ENCODE data around the gene TMEM150C.

Gene TMEM150C

DNA sequence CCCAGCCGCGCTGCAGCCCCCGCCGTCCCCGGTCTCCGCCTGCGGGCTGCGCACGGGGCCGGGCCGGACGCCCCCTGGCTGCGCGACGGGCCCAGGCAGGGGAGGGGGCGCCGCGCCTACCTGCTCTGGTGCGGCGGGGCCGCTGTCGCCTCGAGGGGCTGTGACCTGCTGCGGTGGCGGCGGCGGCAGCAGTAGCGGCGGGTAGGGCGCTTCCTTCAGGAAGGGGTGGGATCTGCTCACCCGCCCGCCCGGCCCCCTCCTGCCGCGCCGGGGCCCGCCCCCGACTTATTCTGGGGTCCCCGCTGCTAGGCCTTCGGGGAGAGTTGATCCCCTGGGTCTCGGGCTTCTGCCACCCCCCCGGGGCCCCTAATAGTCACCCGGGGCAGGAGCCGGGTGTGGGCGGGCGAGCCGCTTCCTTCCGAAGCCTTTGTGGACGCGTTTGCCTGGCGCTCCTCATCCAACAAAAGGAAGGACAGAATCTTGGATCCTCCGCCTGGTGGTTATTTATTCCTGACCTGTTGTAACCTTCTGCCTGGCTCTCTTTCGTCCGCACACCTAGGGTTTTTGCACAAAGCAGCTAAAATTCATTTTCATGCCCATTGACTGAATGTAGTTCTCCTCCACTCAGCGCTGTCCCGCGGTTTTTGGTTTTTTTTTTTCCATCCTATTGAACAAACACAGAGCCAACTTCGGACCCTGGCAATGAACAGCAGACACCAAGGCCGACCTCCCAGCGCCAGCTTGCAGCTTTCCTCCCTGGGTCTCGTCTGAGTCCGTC is at the start of gene TMEM150C:
Gene TMEM150C (minus strand): TSS at position 203 of the 778 bp plus-strand sequence. CDS start 57,331 bp downstream, outside the sequence.
- Histone ChIP-seq H3K4me3 (ENCODE audit: low read depth in 1 of 2, low read length in 2 of 2) (peak within 1 kb of the TSS; percentile 55 to 65), H3K36me3 (ENCODE audit: control insufficient read depth in 1 of 2, insufficient read depth in 2 of 2, low read length in 2 of 2) (no peaks in the 10 kb centered on the region), H3K9me3 (ENCODE audit: control insufficient read depth in 1 of 2, low read length in 2 of 2) (no peaks in the 10 kb centered on the region), H3K4me1 (ENCODE audit: control insufficient read depth in 1 of 2, insufficient read depth in 2 of 2, low read length in 2 of 2) (peaks cover 0 to 4% of the 10 kb centered on the region in 2 donors), H3K27ac (ENCODE audit: low read length) (no peak within 1 kb of the TSS), H3K27me3 (ENCODE audit: low read depth, low read length) (no peaks in the 10 kb centered on the region)

DNA sequence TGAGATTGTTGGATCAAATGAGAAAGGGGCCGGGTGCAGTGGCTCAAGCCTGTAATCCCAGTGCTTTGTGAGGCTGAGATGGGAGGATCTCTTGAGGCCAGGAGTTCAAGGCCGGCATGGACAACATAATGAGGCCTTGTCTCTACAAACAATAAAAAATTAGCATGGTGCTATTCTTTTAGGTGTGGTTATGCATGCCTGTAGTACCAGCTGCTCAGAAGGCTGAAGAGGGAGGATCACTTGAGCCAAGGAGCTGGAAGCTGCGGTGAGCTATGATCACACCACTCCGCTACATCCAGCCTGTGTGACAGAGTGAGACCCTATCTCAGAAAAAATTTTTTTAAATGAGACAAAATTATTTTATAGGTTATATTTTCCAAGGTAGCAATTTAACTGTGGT is 49.7 kb upstream of the TMEM150C start:
- no peaks in the 10 kb centered on the region for H3K27me3 ChIP-seq (ENCODE audit: low read depth, low read length)
- no peaks in the 10 kb centered on the region for H3K9me3 ChIP-seq (ENCODE audit: control insufficient read depth in 1 of 2, low read length in 2 of 2)
- no peaks in the 10 kb centered on the region for H3K36me3 ChIP-seq (ENCODE audit: control insufficient read depth in 1 of 2, insufficient read depth in 2 of 2, low read length in 2 of 2)
- no peaks in the 10 kb centered on the region for H3K4me1 ChIP-seq (ENCODE audit: control insufficient read depth in 1 of 2, insufficient read depth in 2 of 2, low read length in 2 of 2)
- H3K27ac ChIP-seq (ENCODE audit: low read length), result no peak overlapping the region
- no peak overlapping the region for H3K4me3 ChIP-seq (ENCODE audit: low read depth in 1 of 2, low read length in 2 of 2)

GRCh38 chr4:82610041-82610440 is 48.3 kb upstream of the TMEM150C start:
- no peak overlapping the region for H3K27ac ChIP-seq (ENCODE audit: low read length)
- H3K36me3 ChIP-seq (ENCODE audit: control insufficient read depth in 1 of 2, insufficient read depth in 2 of 2, low read length in 2 of 2), result no peaks in the 10 kb centered on the region
- H3K9me3 ChIP-seq (ENCODE audit: control insufficient read depth in 1 of 2, low read length in 2 of 2), result no peaks in the 10 kb centered on the region
- H3K4me1 ChIP-seq (ENCODE audit: control insufficient read depth in 1 of 2, insufficient read depth in 2 of 2, low read length in 2 of 2), result no peaks in the 10 kb centered on the region
- no peak overlapping the region for H3K4me3 ChIP-seq (ENCODE audit: low read depth in 1 of 2, low read length in 2 of 2)
- H3K27me3 ChIP-seq (ENCODE audit: low read depth, low read length), result no peaks in the 10 kb centered on the region

GRCh38 chr4:82606622-82607021 is 44.8 kb upstream of the TMEM150C start:
- no peak overlapping the region for H3K27ac ChIP-seq (ENCODE audit: low read length)
- H3K9me3 ChIP-seq (ENCODE audit: control insufficient read depth in 1 of 2, low read length in 2 of 2), result no peaks in the 10 kb centered on the region
- H3K27me3 ChIP-seq (ENCODE audit: low read depth, low read length), result no peaks in the 10 kb centered on the region
- no peaks in the 10 kb centered on the region for H3K4me1 ChIP-seq (ENCODE audit: control insufficient read depth in 1 of 2, insufficient read depth in 2 of 2, low read length in 2 of 2)
- H3K36me3 ChIP-seq (ENCODE audit: control insufficient read depth in 1 of 2, insufficient read depth in 2 of 2, low read length in 2 of 2), result no peaks in the 10 kb centered on the region
- no peak overlapping the region for H3K4me3 ChIP-seq (ENCODE audit: low read depth in 1 of 2, low read length in 2 of 2)

GRCh38 chr4:82604522-82604921 is 42.7 kb upstream of the TMEM150C start:
- no peaks in the 10 kb centered on the region for H3K27me3 ChIP-seq (ENCODE audit: low read depth, low read length)
- H3K9me3 ChIP-seq (ENCODE audit: control insufficient read depth in 1 of 2, low read length in 2 of 2), result no peaks in the 10 kb centered on the region
- H3K36me3 ChIP-seq (ENCODE audit: control insufficient read depth in 1 of 2, insufficient read depth in 2 of 2, low read length in 2 of 2), result no peaks in the 10 kb centered on the region
- no peaks in the 10 kb centered on the region for H3K4me1 ChIP-seq (ENCODE audit: control insufficient read depth in 1 of 2, insufficient read depth in 2 of 2, low read length in 2 of 2)
- no peak overlapping the region for H3K4me3 ChIP-seq (ENCODE audit: low read depth in 1 of 2, low read length in 2 of 2)
- no peak overlapping the region for H3K27ac ChIP-seq (ENCODE audit: low read length)

DNA sequence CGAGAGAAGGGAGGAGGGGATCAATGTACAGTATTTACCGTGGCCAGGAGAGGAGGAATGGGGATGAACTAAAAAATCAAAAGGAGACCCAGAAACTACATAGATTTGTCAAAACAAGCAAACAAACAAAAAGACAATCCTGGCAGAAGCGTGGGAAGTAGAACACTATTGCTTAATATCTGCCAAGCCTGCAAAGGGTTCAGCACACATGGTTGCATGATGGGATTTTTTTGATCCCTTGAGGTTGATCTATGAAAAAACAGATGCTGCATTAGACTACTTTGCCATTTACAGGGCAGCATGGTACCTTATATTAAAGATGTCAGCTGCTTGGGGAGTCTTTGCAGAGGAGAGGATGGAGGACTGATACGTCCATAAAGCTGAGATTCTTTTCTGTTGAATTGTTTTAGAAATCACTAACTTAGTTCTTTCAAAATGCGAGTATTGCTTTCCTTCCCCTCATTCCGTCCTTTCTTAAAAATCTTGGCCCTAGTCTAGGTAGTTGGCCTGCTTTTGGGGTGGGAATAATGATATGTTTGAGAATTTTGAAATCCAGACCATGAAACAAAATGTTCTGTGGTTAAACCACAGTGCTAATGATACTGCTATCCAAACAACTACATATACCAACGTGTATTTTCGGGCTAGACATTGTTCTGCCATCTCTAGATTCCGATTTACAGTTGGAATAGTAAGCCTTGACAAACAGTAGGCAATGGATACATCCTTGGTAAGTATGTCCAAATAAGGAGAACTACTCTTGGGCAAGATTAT is 39.6 kb upstream of the TMEM150C start:
- H3K27me3 ChIP-seq (ENCODE audit: low read depth, low read length), result no peaks in the 10 kb centered on the region
- no peaks in the 10 kb centered on the region for H3K9me3 ChIP-seq (ENCODE audit: control insufficient read depth in 1 of 2, low read length in 2 of 2)
- no peaks in the 10 kb centered on the region for H3K36me3 ChIP-seq (ENCODE audit: control insufficient read depth in 1 of 2, insufficient read depth in 2 of 2, low read length in 2 of 2)
- no peaks in the 10 kb centered on the region for H3K4me1 ChIP-seq (ENCODE audit: control insufficient read depth in 1 of 2, insufficient read depth in 2 of 2, low read length in 2 of 2)
- H3K4me3 ChIP-seq (ENCODE audit: low read depth in 1 of 2, low read length in 2 of 2), result no peak overlapping the region
- H3K27ac ChIP-seq (ENCODE audit: low read length), result no peak overlapping the region

DNA sequence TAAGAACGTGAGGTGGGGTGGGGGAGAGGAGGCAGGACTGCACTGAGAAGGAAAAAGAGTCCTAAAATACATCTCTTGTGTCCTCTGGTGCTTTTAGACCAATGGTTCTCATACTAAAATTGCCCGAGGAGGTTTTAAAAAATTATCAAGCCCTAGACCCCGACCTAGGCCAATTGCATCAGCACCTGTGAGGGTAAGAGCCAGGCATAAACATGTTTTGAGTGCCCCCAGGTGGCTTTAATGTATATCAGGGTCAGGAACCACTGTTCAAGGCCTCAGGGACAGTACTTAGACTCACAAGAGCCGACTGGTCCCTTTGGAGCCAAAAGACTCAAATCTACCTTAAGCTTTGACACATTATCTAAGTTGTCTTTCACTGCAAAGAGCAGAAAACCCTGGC is 37.5 kb upstream of the TMEM150C start:
- no peaks in the 10 kb centered on the region for H3K36me3 ChIP-seq (ENCODE audit: control insufficient read depth in 1 of 2, insufficient read depth in 2 of 2, low read length in 2 of 2)
- no peaks in the 10 kb centered on the region for H3K4me1 ChIP-seq (ENCODE audit: control insufficient read depth in 1 of 2, insufficient read depth in 2 of 2, low read length in 2 of 2)
- H3K27ac ChIP-seq (ENCODE audit: low read length), result no peak overlapping the region
- H3K27me3 ChIP-seq (ENCODE audit: low read depth, low read length), result no peaks in the 10 kb centered on the region
- H3K9me3 ChIP-seq (ENCODE audit: control insufficient read depth in 1 of 2, low read length in 2 of 2), result no peaks in the 10 kb centered on the region
- H3K4me3 ChIP-seq (ENCODE audit: low read depth in 1 of 2, low read length in 2 of 2), result no peak overlapping the region

DNA sequence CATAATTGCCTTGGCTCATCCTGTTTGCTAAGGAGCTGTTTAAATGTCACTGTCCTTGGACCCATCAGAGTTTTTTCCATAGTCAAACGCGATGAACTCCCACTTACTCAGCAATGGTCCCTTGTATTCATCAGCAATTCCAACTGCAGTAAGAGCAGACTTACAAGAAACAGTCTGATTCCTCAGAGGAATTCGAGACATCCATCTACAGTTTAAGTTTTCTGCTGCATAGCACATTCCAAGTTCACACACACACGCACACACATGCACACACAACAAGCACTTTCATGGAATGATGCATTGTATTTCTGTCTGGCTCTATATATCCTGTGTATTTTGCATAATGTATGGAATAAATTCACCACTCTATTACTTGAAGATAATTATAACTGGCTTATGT is 32.7 kb upstream of the TMEM150C start:
- Histone ChIP-seq H3K4me1 (ENCODE audit: control insufficient read depth in 1 of 2, insufficient read depth in 2 of 2, low read length in 2 of 2) (no peaks in the 10 kb centered on the region), H3K27me3 (ENCODE audit: low read depth, low read length) (no peaks in the 10 kb centered on the region), H3K27ac (ENCODE audit: low read length) (no peak overlapping the region), H3K36me3 (ENCODE audit: control insufficient read depth in 1 of 2, insufficient read depth in 2 of 2, low read length in 2 of 2) (no peaks in the 10 kb centered on the region), H3K9me3 (ENCODE audit: control insufficient read depth in 1 of 2, low read length in 2 of 2) (no peaks in the 10 kb centered on the region), H3K4me3 (ENCODE audit: low read depth in 1 of 2, low read length in 2 of 2) (no peak overlapping the region)

DNA sequence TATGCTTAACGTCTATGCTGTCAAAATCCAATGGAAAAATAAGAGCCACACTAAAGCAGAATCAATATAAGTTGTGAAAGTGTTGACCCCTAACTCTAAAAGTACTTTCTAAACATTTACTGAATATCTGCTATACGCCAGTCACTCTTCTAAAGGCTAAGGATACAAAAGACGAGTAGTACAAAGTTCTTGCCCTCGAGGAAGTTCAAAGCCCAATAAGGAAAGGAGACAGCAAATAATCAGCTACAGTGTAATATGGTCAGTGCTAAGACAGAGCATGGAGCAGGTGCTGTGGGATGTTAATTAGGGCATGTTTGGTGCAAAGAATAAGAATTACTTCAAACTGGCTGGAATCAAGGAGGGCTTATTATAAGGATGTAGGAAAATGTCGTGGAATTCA is 31.6 kb upstream of the TMEM150C start:
- Histone ChIP-seq H3K4me3 (ENCODE audit: low read depth in 1 of 2, low read length in 2 of 2) (no peak overlapping the region), H3K27ac (ENCODE audit: low read length) (no peak overlapping the region), H3K27me3 (ENCODE audit: low read depth, low read length) (no peaks in the 10 kb centered on the region), H3K4me1 (ENCODE audit: control insufficient read depth in 1 of 2, insufficient read depth in 2 of 2, low read length in 2 of 2) (no peaks in the 10 kb centered on the region), H3K9me3 (ENCODE audit: control insufficient read depth in 1 of 2, low read length in 2 of 2) (no peaks in the 10 kb centered on the region), H3K36me3 (ENCODE audit: control insufficient read depth in 1 of 2, insufficient read depth in 2 of 2, low read length in 2 of 2) (no peaks in the 10 kb centered on the region)

DNA sequence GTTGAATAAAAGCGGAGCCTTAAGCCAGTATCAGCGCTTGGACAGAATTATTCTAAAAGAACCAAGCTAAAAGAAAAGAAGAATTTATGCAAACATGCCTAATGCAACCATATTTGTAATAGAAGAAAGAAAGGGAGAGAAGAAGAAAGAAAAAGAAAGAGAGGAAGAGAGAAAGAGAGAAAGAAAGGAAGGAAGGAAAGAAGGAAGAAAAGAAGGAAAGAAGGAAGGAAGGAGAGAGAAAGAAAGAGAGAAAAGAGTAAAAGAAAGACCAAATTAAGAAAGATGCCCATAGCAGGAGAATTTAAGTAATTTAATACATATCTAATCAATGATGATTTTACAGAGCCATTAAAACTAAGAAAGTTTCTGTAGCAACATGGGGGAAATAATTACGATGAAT is 30.9 kb upstream of the TMEM150C start:
- no peaks in the 10 kb centered on the region for H3K9me3 ChIP-seq (ENCODE audit: control insufficient read depth in 1 of 2, low read length in 2 of 2)
- no peaks in the 10 kb centered on the region for H3K27me3 ChIP-seq (ENCODE audit: low read depth, low read length)
- no peaks in the 10 kb centered on the region for H3K4me1 ChIP-seq (ENCODE audit: control insufficient read depth in 1 of 2, insufficient read depth in 2 of 2, low read length in 2 of 2)
- no peaks in the 10 kb centered on the region for H3K36me3 ChIP-seq (ENCODE audit: control insufficient read depth in 1 of 2, insufficient read depth in 2 of 2, low read length in 2 of 2)
- no peak overlapping the region for H3K4me3 ChIP-seq (ENCODE audit: low read depth in 1 of 2, low read length in 2 of 2)
- H3K27ac ChIP-seq (ENCODE audit: low read length), result no peak overlapping the region

DNA sequence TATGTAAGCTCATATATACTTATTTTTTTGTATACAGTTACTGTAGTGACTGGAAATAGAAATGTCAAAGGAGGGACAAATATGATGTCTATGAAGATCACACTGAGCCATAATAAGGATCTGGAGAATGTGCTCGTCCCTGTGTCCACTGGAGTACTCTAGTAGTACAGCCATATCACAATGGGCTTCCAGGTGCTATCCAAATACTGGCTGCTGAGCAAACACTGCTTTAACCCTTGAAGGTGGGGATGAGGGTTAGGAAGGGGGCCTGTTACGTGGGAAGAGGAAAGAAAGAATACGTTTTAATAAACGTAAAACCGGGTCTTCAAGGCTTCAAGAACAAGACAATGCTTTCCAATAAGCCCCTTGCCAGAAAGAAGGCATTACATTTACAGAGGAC is 29.8 kb upstream of the TMEM150C start:
- Histone ChIP-seq H3K36me3 (ENCODE audit: control insufficient read depth in 1 of 2, insufficient read depth in 2 of 2, low read length in 2 of 2) (no peaks in the 10 kb centered on the region), H3K27me3 (ENCODE audit: low read depth, low read length) (no peaks in the 10 kb centered on the region), H3K4me1 (ENCODE audit: control insufficient read depth in 1 of 2, insufficient read depth in 2 of 2, low read length in 2 of 2) (no peaks in the 10 kb centered on the region), H3K9me3 (ENCODE audit: control insufficient read depth in 1 of 2, low read length in 2 of 2) (no peaks in the 10 kb centered on the region), H3K4me3 (ENCODE audit: low read depth in 1 of 2, low read length in 2 of 2) (no peak overlapping the region), H3K27ac (ENCODE audit: low read length) (no peak overlapping the region)

All from muscle layer of duodenum (tissue), 2 donors.